Upper lobe of right lung (tissue), 1 donor: ENCODE data around the gene MRPL50. TPM values are rescaled to one million over a fixed set of nuclear protein-coding genes. Genes with fewer than 3 reads are reported as not detected.
A peak's percentile ranks its signal among the peaks of the same experiment; 100 is the strongest.

ENCODE experiments used
- ATAC-seq: fragments of 200-7000 bp; cut with Tn5 transposase; one replicate; pipeline ENCODE4 v1.9.1; 2020; ENCODE audit warnings: mild to moderate bottlenecking, moderate library complexity
- DNase-seq: peaks from one replicate; pipeline ENCODE4 v3.0.0-alpha.2; 2020
- H3K27ac ChIP-seq: fragments of 200-600 bp; one replicate; pipeline ENCODE4 v1.8.0; 2022
- H3K27me3 ChIP-seq: fragments of 200-600 bp; one replicate; pipeline ENCODE4 v1.8.0; 2022; ENCODE audit warnings: mild to moderate bottlenecking
- H3K36me3 ChIP-seq: fragments of 200-600 bp; one replicate; pipeline ENCODE4 v1.8.0; 2022
- H3K4me1 ChIP-seq: fragments of 200-600 bp; one replicate; pipeline ENCODE4 v1.8.0; 2022
- H3K4me3 ChIP-seq: fragments of 200-600 bp; one replicate; pipeline ENCODE4 v1.8.0; 2022; ENCODE audit warnings: mild to moderate bottlenecking
- H3K9me3 ChIP-seq: fragments of 200-600 bp; one replicate; pipeline ENCODE4 v1.8.0; 2022
- intact Hi-C: fragments of 100-400 bp; cut with DNase I; formaldehyde crosslinking; loops from one replicate; pipeline ENCODE4 v1.11.0; 2022
- total RNA-seq: library from RNA; stranded (reverse); fragmentation: NEBNext Ultra II Directional; extraction: Animal tissue kit (Norgen Biotek cat#: 25700); gene quantifications from one replicate; pipeline ENCODE4 v1.2.1, GENCODE V29; 2021
- TF ChIP-seq, protein P1 (sequence below): fragments of 200-600 bp; IDR thresholded peaks from one replicate; pipeline ENCODE4 v1.8.0; 2022; ENCODE audit warnings: antibody characterized with exemption
- donor health status: DM: no; HTN: yes; CAD: no; lungs with severe emphysema.

The MRPL50 gene
- total RNA-seq, 1 donor from 2014 or later = 9.8 TPM

GRCh38 chr9:101350285-101350684 lies 48.1 kb downstream of the MRPL50 start:
- Histone ChIP-seq H3K9me3 (no peaks in the 10 kb centered on the region), H3K27ac (no peak overlapping the region)

DNA sequence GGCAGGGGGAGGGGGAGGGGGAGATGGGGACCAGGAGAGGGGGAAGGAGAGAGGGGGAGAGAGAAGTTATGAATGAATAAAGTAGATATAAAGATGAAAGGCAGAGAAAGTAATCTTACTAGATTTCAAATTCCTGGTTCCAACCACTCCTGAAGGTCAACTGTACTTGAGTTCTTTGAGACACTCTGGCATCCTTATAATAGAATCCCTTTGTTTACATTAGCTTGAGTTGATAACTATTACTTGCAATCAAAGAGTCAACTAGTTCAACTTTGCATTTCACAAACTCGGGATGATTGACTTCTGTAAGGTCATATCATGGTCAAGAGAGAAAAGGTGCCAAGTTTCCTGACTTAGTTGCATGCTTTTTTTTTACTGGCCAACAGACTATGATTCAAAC lies 55.8 kb downstream of the MRPL50 start:
- intact Hi-C loops = no loop called here
- no peak overlapping the region for H3K4me3 ChIP-seq
- H3K4me1 ChIP-seq = no peaks in the 10 kb centered on the region
- no peak overlapping the region for H3K27ac ChIP-seq
- H3K9me3 ChIP-seq = no peaks in the 10 kb centered on the region
- ATAC-seq = peak; percentile 57
- TF ChIP-seq, protein P1, sequence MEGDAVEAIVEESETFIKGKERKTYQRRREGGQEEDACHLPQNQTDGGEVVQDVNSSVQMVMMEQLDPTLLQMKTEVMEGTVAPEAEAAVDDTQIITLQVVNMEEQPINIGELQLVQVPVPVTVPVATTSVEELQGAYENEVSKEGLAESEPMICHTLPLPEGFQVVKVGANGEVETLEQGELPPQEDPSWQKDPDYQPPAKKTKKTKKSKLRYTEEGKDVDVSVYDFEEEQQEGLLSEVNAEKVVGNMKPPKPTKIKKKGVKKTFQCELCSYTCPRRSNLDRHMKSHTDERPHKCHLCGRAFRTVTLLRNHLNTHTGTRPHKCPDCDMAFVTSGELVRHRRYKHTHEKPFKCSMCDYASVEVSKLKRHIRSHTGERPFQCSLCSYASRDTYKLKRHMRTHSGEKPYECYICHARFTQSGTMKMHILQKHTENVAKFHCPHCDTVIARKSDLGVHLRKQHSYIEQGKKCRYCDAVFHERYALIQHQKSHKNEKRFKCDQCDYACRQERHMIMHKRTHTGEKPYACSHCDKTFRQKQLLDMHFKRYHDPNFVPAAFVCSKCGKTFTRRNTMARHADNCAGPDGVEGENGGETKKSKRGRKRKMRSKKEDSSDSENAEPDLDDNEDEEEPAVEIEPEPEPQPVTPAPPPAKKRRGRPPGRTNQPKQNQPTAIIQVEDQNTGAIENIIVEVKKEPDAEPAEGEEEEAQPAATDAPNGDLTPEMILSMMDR = no peak
- H3K36me3 ChIP-seq = no peaks in the 10 kb centered on the region
- DNase-seq = no peak
- H3K27me3 ChIP-seq = peaks cover 6% of the 10 kb centered on the region

More at GRCh38 chr9:101350285-101350684, 48.1 kb downstream of the MRPL50 start:
- DNase-seq (no peak), ATAC-seq (no peak)
- intact Hi-C loops = no loop called here
- Histone ChIP-seq H3K4me1 (no peaks in the 10 kb centered on the region), H3K4me3 (no peak overlapping the region), H3K27me3 (no peaks in the 10 kb centered on the region), H3K36me3 (no peaks in the 10 kb centered on the region)
- TF ChIP-seq, protein P1 = no peak

DNA sequence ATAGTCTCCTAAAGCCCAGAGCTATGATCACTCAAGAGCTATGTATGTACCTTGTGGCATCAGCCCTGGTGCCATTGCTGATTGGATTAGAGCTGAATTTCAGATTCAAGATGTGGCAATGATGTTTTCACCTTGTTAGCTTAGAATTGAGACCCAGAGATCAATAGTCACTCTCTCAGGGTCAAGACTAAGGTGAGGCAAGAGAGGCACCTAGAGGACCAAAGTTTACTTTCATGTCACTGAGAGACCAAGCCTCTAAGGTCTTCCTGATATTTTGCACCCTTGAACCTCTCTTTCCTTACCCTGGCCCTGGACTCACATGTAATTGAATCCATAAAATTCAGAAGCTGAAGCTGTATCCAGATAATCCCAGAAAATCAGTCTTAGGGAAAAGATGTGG lies 56.5 kb downstream of the MRPL50 start:
- Histone ChIP-seq H3K27me3 (peaks cover 6% of the 10 kb centered on the region), H3K4me1 (no peaks in the 10 kb centered on the region), H3K27ac (no peak overlapping the region), H3K36me3 (no peaks in the 10 kb centered on the region), H3K4me3 (no peak overlapping the region), H3K9me3 (no peaks in the 10 kb centered on the region)
- DNase-seq (no peak), ATAC-seq (no peak)
- intact Hi-C loops = no loop called here
- TF ChIP-seq, protein P1 = no peak

Other genes starting within 250 kb of the MRPL50 start
- 1.0 TPM for gene BAAT, start 13.6 kb downstream of the MRPL50 start, total RNA-seq
- gene ZNF189, start 233 bp upstream of the MRPL50 start, total RNA-seq = 21.9 TPM
- gene ALDOB, start 37.2 kb upstream of the MRPL50 start, total RNA-seq = not detected
- 48.1 TPM for gene RNF20, start 135.2 kb upstream of the MRPL50 start, total RNA-seq
- not detected for gene PPP3R2, start 196.4 kb upstream of the MRPL50 start, total RNA-seq